ENCODE results near the gene ANO4.

- TF ChIP-seq ZFP3 (CRISPR knock-in tag; IDR thresholded peaks at IDR 0.05) (no peak), POU6F1 (CRISPR knock-in tag; IDR thresholded peaks at IDR 0.05; ENCODE audit: borderline replicate concordance, low read depth) (no peak), SNAI2 (CRISPR knock-in tag; IDR thresholded peaks at IDR 0.05) (no peak), ARNTL (CRISPR knock-in tag; IDR thresholded peaks at IDR 0.05; ENCODE audit: borderline replicate concordance, low read depth) (no peak), CSRNP3 (CRISPR knock-in tag; IDR thresholded peaks at IDR 0.05) (no peak), BACH2 (CRISPR knock-in tag; IDR thresholded peaks at IDR 0.05; ENCODE audit: borderline replicate concordance) (no peak), GLIS3 (CRISPR knock-in tag; IDR thresholded peaks at IDR 0.05) (no peak), TCF4 (CRISPR knock-in tag; IDR thresholded peaks at IDR 0.05; ENCODE audit: borderline replicate concordance) (no peak), PATZ1 (CRISPR knock-in tag; IDR thresholded peaks at IDR 0.05; ENCODE audit: borderline replicate concordance) (no peak), ZFP30 (CRISPR knock-in tag; IDR thresholded peaks at IDR 0.05) (no peak), ESRRG (CRISPR knock-in tag; IDR thresholded peaks at IDR 0.05) (no peak), TOX (CRISPR knock-in tag; IDR thresholded peaks at IDR 0.05; ENCODE audit: borderline replicate concordance) (no peak)
These were observed 333.1 kb downstream of the ANO4 start for GRCh38 chr12:101127521-101128219.
